ENCODE results near the gene BOD1L2. TPM values are rescaled to one million over a fixed set of nuclear protein-coding genes. Genes with fewer than 3 reads are reported as not detected.

Gene BOD1L2
- total RNA-seq: not detected in 2 replicates

GRCh38 chr18:57146956-57147636 is at the start of gene BOD1L2:
Gene BOD1L2, plus strand, starts transcription at chr18:57147087. Its CDS starts 226 bp downstream, at chr18:57147313.

Other genes with a start within 250 kb of the BOD1L2 start
- gene ST8SIA3, start 205.5 kb downstream of the BOD1L2 start, total RNA-seq: not detected in 2 replicates

All from bladder microvascular endothelial cell (primary cell).